MCF 10A (cell line): ENCODE results near the gene SWT1. TPM values are rescaled to one million over a fixed set of nuclear protein-coding genes. Genes with fewer than 3 reads are reported as not detected.
"Not testable (repeated sequence)": the region's sequence is repeated elsewhere in the genome, so short reads cannot be mapped to it uniquely, and the experiment has no call there.

ENCODE experiments used
- BruUV-seq: library from RNA; stranded (reverse); fragments of 400-500 nt; replicated peaks from 2 replicates; lab custom pipeline; 2021; lab: Mats Ljungman, UMichigan
- CTCF ChIA-PET: fragments of 300-600 bp; sonication (Branson Sonifier 250); formaldehyde crosslinking; extraction: SDS; loops from one replicate; lab custom pipeline; 2021; ENCODE audit warnings: antibody characterized with exemption, inconsistent platforms; lab: Yijun Ruan, JAX
- POLR2A ChIA-PET: fragments of 300-600, 350-650 bp; sonication (Branson Sonifier 250); formaldehyde crosslinking; extraction: SDS; loops from one replicate; lab custom pipeline; 2020; ENCODE audit warnings: antibody characterized with exemption, inconsistent platforms; lab: Yijun Ruan, JAX
- DNase-seq: peaks from one replicate; pipeline ENCODE4 v3.0.0-alpha.2; 2018; ENCODE audit not compliant: unreplicated experiment
- H3K27ac Mint-ChIP-seq: one replicate; pipeline ENCODE4 v1.8.0; 2022; ENCODE audit warnings: mild to moderate bottlenecking, low read depth, mixed read lengths; ENCODE audit not compliant: unreplicated experiment
- H3K27me3 Mint-ChIP-seq: one replicate; pipeline ENCODE4 v1.8.0; 2022; ENCODE audit warnings: mixed read lengths; ENCODE audit not compliant: insufficient read depth, unreplicated experiment
- H3K36me3 Mint-ChIP-seq: one replicate; pipeline ENCODE4 v1.8.0; 2022; ENCODE audit warnings: mild to moderate bottlenecking, moderate library complexity, mixed read lengths; ENCODE audit not compliant: insufficient read depth, unreplicated experiment
- H3K4me1 Mint-ChIP-seq: one replicate; pipeline ENCODE4 v1.8.0; 2022; ENCODE audit warnings: mixed read lengths; ENCODE audit not compliant: insufficient read depth, unreplicated experiment
- H3K4me3 Mint-ChIP-seq: one replicate; pipeline ENCODE4 v1.8.0; 2022; ENCODE audit warnings: mild to moderate bottlenecking, moderate library complexity, mixed read lengths; ENCODE audit not compliant: unreplicated experiment
- H3K9me3 Mint-ChIP-seq: one replicate; pipeline ENCODE4 v1.8.0; 2022; ENCODE audit warnings: mixed read lengths; ENCODE audit not compliant: unreplicated experiment
- CTCF ChIP-seq: fragments of 200-600 bp; IDR thresholded peaks from one replicate; pipeline ENCODE4 v1.8.0; 2022; ENCODE audit warnings: antibody characterized with exemption, mild to moderate bottlenecking; ENCODE audit not compliant: unreplicated experiment
- intact Hi-C: fragments of 100-400 bp; cut with micrococcal nuclease; formaldehyde crosslinking; loops from 2 replicates; pipeline ENCODE4 v1.14.1; 2022
- total RNA-seq: library from RNA; stranded (reverse); gene quantifications from 2 replicates; pipeline ENCODE4 v1.2.3, GENCODE V29; 2022

Gene SWT1
- total RNA-seq, 1 experiment from 2014 or later, result 2.1 TPM

GRCh38 chr1:185319139-185319475 lies 162.1 kb downstream of the SWT1 start:
- Mint-ChIP-seq H3K4me1 (peaks cover 21% of the 10 kb centered on the region), H3K9me3 (peaks cover 9% of the 10 kb centered on the region), H3K36me3 (peaks cover 14% of the 10 kb centered on the region), H3K4me3 (no peak overlapping the region), H3K27me3 (no peaks in the 10 kb centered on the region), H3K27ac (no peak overlapping the region)
- TF ChIP-seq CTCF, result no peak
- BruUV-seq, result no TSS peak
- intact Hi-C loops, result loop anchor here (5.0 kb wide), 2 partner anchors 162 to 328 kb away; partner anchors contain the start of genes SWT1 and TRMT1L
- ChIA-PET POLR2A (interaction anchor here (0.9 to 5.1 kb wide), 10 partner anchors 9 to 361 kb away, joined by 3 to 74 read pairs (median 13); partner anchors contain the start of genes SWT1 and TRMT1L), CTCF (interaction anchor here (0.6 to 5.9 kb wide), 10 partner anchors 118 to 1816 kb away, joined by 3 to 58 read pairs (median 4); no protein-coding TSS in a partner anchor)
- DNase-seq, result no peak

- intact Hi-C loops, H3K27me3 Mint-ChIP-seq, H3K4me3 Mint-ChIP-seq, H3K36me3 Mint-ChIP-seq, POLR2A ChIA-PET, BruUV-seq, DNase-seq, H3K4me1 Mint-ChIP-seq, H3K27ac Mint-ChIP-seq, H3K9me3 Mint-ChIP-seq: not testable (repeated sequence)
- CTCF ChIA-PET, result interaction anchor here (0.9 to 1.0 kb wide), 2 partner anchors 275 to 357 kb away, joined by 3 to 5 read pairs; no protein-coding TSS in a partner anchor
Measured at GRCh38 chr1:185321104-185321503, 164.1 kb downstream of the SWT1 start.

- H3K4me3 Mint-ChIP-seq, H3K4me1 Mint-ChIP-seq, intact Hi-C loops, H3K27ac Mint-ChIP-seq, BruUV-seq, H3K36me3 Mint-ChIP-seq, H3K27me3 Mint-ChIP-seq, DNase-seq, H3K9me3 Mint-ChIP-seq: not testable (repeated sequence)
- CTCF ChIA-PET, result interaction anchor here (0.7 kb wide), 1 partner anchor 260 kb away, joined by 3 read pairs; no protein-coding TSS in a partner anchor
- POLR2A ChIA-PET, result interaction anchor here (0.6 kb wide), 1 partner anchor 357 kb away, joined by 4 read pairs; no protein-coding TSS in a partner anchor
Measured at GRCh38 chr1:185321653-185322221, 164.8 kb downstream of the SWT1 start.

GRCh38 chr1:185322636-185323035 lies 165.7 kb downstream of the SWT1 start:
- intact Hi-C loops, result no loop called here
- BruUV-seq, result no TSS peak
- no peak for TF ChIP-seq CTCF
- Mint-ChIP-seq H3K36me3 (no peaks in the 10 kb centered on the region), H3K27me3 (no peaks in the 10 kb centered on the region), H3K9me3 (peaks cover 9% of the 10 kb centered on the region), H3K27ac (no peak overlapping the region), H3K4me1 (peaks cover 7% of the 10 kb centered on the region), H3K4me3 (no peak overlapping the region)
- DNase-seq, result no peak
- CTCF ChIA-PET, result interaction anchor here (0.7 to 0.9 kb wide), 2 partner anchors 261 to 347 kb away, joined by 3 read pairs; no protein-coding TSS in a partner anchor
- POLR2A ChIA-PET, result interaction anchor here (0.6 to 1.7 kb wide), 3 partner anchors 10 to 356 kb away, joined by 3 to 4 read pairs (median 4); no protein-coding TSS in a partner anchor

GRCh38 chr1:185324118-185324517 lies 167.2 kb downstream of the SWT1 start:
- H3K27me3 Mint-ChIP-seq, result no peaks in the 10 kb centered on the region
- H3K27ac Mint-ChIP-seq, result no peak overlapping the region
- ChIA-PET POLR2A (interaction anchor here (0.7 to 0.8 kb wide), 2 partner anchors 28 to 155 kb away, joined by 3 read pairs; no protein-coding TSS in a partner anchor), CTCF (interaction anchor here (0.6 to 1.3 kb wide), 10 partner anchors 13 to 936 kb away, joined by 3 to 4 read pairs (median 4); no protein-coding TSS in a partner anchor)
- DNase-seq, result no peak
- no peak overlapping the region for H3K4me3 Mint-ChIP-seq
- no TSS peak for BruUV-seq
- no peaks in the 10 kb centered on the region for H3K36me3 Mint-ChIP-seq
- no peaks in the 10 kb centered on the region for H3K4me1 Mint-ChIP-seq
- no peak for TF ChIP-seq CTCF
- peaks cover 9% of the 10 kb centered on the region for H3K9me3 Mint-ChIP-seq
- intact Hi-C loops, result no loop called here
